Measurements from ENCODE around the gene CHD8. TPM values are rescaled to one million over a fixed set of nuclear protein-coding genes. Genes with fewer than 3 reads are reported as not detected.

The CHD8 gene, protein sequence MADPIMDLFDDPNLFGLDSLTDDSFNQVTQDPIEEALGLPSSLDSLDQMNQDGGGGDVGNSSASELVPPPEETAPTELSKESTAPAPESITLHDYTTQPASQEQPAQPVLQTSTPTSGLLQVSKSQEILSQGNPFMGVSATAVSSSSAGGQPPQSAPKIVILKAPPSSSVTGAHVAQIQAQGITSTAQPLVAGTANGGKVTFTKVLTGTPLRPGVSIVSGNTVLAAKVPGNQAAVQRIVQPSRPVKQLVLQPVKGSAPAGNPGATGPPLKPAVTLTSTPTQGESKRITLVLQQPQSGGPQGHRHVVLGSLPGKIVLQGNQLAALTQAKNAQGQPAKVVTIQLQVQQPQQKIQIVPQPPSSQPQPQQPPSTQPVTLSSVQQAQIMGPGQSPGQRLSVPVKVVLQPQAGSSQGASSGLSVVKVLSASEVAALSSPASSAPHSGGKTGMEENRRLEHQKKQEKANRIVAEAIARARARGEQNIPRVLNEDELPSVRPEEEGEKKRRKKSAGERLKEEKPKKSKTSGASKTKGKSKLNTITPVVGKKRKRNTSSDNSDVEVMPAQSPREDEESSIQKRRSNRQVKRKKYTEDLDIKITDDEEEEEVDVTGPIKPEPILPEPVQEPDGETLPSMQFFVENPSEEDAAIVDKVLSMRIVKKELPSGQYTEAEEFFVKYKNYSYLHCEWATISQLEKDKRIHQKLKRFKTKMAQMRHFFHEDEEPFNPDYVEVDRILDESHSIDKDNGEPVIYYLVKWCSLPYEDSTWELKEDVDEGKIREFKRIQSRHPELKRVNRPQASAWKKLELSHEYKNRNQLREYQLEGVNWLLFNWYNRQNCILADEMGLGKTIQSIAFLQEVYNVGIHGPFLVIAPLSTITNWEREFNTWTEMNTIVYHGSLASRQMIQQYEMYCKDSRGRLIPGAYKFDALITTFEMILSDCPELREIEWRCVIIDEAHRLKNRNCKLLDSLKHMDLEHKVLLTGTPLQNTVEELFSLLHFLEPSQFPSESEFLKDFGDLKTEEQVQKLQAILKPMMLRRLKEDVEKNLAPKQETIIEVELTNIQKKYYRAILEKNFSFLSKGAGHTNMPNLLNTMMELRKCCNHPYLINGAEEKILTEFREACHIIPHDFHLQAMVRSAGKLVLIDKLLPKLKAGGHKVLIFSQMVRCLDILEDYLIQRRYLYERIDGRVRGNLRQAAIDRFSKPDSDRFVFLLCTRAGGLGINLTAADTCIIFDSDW (N-terminal part only)
- 10 to 100 TPM; 22.4 to 27.2 TPM for polyA plus RNA-seq

DNA sequence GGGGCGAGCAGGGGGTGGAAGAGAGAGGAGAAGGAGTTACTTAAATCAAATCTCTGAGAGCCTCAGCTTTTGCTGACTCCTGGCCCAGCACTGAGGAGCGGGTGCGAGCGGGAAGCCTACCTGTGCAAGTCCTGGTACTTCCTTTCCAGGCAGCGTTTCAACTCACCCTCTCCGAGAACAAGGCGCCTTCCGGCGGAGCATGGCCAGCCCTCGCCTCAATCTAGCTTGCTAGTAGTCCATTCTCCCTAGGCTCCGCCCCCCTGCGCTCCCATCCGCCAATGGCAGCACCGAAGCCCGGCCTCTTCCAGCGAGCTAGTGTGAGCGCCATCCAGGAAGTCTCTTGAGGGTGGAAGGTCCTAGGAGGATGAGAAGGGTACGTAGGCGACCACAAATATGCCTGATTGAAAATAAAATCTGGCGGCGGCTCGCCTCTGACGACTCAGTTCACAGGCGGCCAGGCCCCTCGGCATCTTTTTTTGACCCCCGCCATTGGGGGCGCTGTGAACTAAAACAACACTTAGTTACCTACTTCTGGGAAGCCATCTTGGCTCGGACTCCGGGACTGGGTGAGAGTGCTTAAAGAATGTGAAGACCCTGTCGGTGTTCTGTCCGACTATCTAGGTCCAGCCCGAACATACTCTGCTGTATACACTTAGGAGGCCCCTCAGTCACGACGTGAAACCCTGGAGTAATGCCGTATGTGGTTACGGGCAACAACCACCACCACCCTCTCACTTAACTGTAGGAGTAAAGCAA is at the start of gene CHD8:
Gene CHD8 (minus strand): TSS at position 212 of the 756 bp plus-strand sequence. CDS start 24,480 bp downstream, outside the sequence.
- Histone ChIP-seq H3K4me3 (ENCODE audit: low read depth in 1 of 2, low read length in 2 of 2) (peak within 1 kb of the TSS; percentile 74 to 99), H3K36me3 (ENCODE audit: control insufficient read depth in 2 of 2, insufficient read depth in 2 of 2, low read length in 1 of 2) (no peaks in the 10 kb centered on the region), H3K27me3 (ENCODE audit: control insufficient read depth in 1 of 2, insufficient read depth in 2 of 2, low read length in 2 of 2) (no peaks in the 10 kb centered on the region), H3K4me1 (ENCODE audit: control insufficient read depth in 2 of 2, insufficient read depth in 2 of 2, low read length in 1 of 2) (peaks cover 0 to 2% of the 10 kb centered on the region in 2 donors), H3K27ac (ENCODE audit: low read depth in 2 of 2, low read length in 1 of 2) (peak within 1 kb of the TSS; percentile 99), H3K9me3 (ENCODE audit: control insufficient read depth in 2 of 2, insufficient read depth in 1 of 2, low read depth in 1 of 2, low read length in 1 of 2) (no peaks in the 10 kb centered on the region)
- WGBS, 2 donors: 0% methylated on average over 36 of the region's 36 CpGs

DNA sequence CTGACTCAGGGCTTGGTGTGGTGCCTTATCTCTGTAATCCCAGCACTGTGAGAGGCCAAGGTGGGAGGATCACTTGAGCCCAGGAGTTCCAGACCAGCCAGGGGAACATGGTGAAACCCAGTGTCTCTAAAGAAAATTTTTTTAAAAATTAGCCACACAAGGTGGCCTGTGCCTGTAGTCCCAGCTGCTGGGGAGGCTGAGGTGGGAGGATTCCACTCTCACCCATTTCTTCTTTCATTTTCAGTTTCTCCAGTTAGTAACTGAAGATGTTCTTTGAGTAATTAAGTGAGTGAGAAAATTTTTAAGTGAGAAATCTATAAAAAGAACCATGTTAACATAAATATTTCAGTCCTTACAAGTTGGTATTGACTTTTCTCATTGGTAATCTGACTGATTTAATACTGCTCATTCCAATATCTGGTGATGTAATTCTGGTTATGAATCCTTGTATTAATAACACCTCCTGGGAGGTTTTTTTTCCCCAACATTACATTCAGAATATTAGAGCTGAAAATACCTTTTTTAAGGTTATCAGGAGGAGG is 49.2 kb upstream of the CHD8 start:
- Histone ChIP-seq H3K36me3 (ENCODE audit: control insufficient read depth in 2 of 2, insufficient read depth in 2 of 2, low read length in 1 of 2) (peaks cover 13 to 15% of the 10 kb centered on the region in 2 donors), H3K4me3 (ENCODE audit: low read depth in 1 of 2, low read length in 2 of 2) (no peak overlapping the region), H3K4me1 (ENCODE audit: control insufficient read depth in 2 of 2, insufficient read depth in 2 of 2, low read length in 1 of 2) (peaks cover 0 to 2% of the 10 kb centered on the region in 2 donors), H3K27ac (ENCODE audit: low read depth in 2 of 2, low read length in 1 of 2) (no peak overlapping the region), H3K27me3 (ENCODE audit: control insufficient read depth in 1 of 2, insufficient read depth in 2 of 2, low read length in 2 of 2) (no peaks in the 10 kb centered on the region), H3K9me3 (ENCODE audit: control insufficient read depth in 2 of 2, insufficient read depth in 1 of 2, low read depth in 1 of 2, low read length in 1 of 2) (no peaks in the 10 kb centered on the region)

GRCh38 chr14:21503376-21503775 is 47.5 kb upstream of the CHD8 start:
- H3K27me3 ChIP-seq (ENCODE audit: control insufficient read depth in 1 of 2, insufficient read depth in 2 of 2, low read length in 2 of 2): no peaks in the 10 kb centered on the region
- no peak overlapping the region for H3K27ac ChIP-seq (ENCODE audit: low read depth in 2 of 2, low read length in 1 of 2)
- H3K4me1 ChIP-seq (ENCODE audit: control insufficient read depth in 2 of 2, insufficient read depth in 2 of 2, low read length in 1 of 2): peaks cover 0 to 2% of the 10 kb centered on the region in 2 donors
- 90 to 93% methylated on average over 4 of the region's 4 CpGs for WGBS, 2 donors
- no peaks in the 10 kb centered on the region for H3K9me3 ChIP-seq (ENCODE audit: control insufficient read depth in 2 of 2, insufficient read depth in 1 of 2, low read depth in 1 of 2, low read length in 1 of 2)
- H3K4me3 ChIP-seq (ENCODE audit: low read depth in 1 of 2, low read length in 2 of 2): no peak overlapping the region
- H3K36me3 ChIP-seq (ENCODE audit: control insufficient read depth in 2 of 2, insufficient read depth in 2 of 2, low read length in 1 of 2): peaks cover 15 to 16% of the 10 kb centered on the region in 2 donors

GRCh38 chr14:21501568-21501967 is 45.6 kb upstream of the CHD8 start:
- Histone ChIP-seq H3K27me3 (ENCODE audit: control insufficient read depth in 1 of 2, insufficient read depth in 2 of 2, low read length in 2 of 2) (no peaks in the 10 kb centered on the region), H3K4me3 (ENCODE audit: low read depth in 1 of 2, low read length in 2 of 2) (no peak overlapping the region), H3K9me3 (ENCODE audit: control insufficient read depth in 2 of 2, insufficient read depth in 1 of 2, low read depth in 1 of 2, low read length in 1 of 2) (no peaks in the 10 kb centered on the region), H3K4me1 (ENCODE audit: control insufficient read depth in 2 of 2, insufficient read depth in 2 of 2, low read length in 1 of 2) (peaks cover 0 to 2% of the 10 kb centered on the region in 2 donors), H3K36me3 (ENCODE audit: control insufficient read depth in 2 of 2, insufficient read depth in 2 of 2, low read length in 1 of 2) (peaks cover 16 to 22% of the 10 kb centered on the region in 2 donors), H3K27ac (ENCODE audit: low read depth in 2 of 2, low read length in 1 of 2) (no peak overlapping the region)
- WGBS, 2 donors: 89 to 93% methylated on average over 5 of the region's 5 CpGs

DNA sequence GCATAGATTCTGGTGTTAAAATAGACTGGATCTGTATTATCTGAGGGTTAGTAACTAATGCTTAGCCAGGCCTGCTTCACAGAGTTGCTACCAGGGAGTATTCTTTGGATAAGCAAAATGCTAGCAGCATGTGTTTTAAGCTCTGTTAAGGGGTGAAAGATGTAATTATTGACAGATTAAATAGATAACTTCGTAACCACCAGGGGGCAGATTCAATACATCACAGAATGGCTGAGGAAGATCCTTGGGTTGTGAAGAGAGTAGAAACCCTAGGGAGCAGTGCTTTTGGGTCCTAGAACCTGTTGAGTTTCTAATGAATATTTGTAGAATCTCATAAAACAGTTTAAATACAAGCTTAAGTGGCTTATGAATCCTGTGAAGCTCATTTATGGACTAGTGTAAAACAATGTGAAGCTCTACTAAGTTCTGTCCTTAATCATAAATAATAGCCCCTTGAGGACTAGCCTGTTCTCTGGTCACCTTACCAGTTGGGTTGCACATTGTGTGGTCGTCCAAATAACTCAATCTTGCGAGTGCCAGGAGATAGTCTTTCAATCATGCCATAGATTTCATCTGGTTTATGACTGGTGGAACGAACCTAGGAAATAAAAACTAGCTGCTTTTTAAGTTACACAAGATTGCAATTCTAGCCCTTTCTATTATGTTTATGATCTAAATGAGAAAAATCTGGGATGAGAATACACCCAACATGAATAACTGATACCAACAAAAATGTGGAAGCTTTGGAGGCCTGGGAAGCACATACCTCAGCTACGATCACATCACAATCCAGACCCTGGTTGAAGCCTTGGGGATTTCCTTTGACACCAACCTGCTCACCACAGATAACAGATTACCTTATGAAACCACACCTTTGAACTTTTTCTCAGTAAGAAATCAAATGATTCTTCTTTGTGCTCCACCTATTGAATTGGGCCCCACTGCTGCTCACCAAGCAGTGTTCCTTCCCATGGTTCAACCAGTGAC is 42.9 kb upstream of the CHD8 start:
- WGBS, 2 donors: 55 to 56% methylated on average over 5 of the region's 5 CpGs

DNA sequence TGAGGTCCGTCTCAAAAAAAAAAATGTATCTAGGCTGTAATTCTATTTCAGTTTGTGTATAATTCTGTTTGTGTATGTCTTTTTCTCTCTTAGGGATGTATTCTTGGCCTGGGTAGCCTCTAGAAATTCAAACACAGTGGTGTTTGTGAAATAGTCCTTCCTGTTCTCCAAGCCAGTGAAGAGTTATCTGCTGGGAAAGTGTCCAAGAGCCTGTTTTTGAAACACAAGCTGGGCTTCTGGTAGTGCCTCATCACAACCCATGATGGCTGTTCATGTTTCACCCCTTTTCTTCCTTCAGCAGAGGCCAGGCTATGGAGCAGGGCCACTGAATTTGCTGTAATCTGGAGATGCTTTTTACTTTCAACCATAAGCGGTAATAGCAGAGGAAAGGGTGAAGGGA is 40.5 kb upstream of the CHD8 start:
- Histone ChIP-seq H3K9me3 (ENCODE audit: control insufficient read depth in 2 of 2, insufficient read depth in 1 of 2, low read depth in 1 of 2, low read length in 1 of 2) (no peaks in the 10 kb centered on the region), H3K4me3 (ENCODE audit: low read depth in 1 of 2, low read length in 2 of 2) (no peak overlapping the region), H3K36me3 (ENCODE audit: control insufficient read depth in 2 of 2, insufficient read depth in 2 of 2, low read length in 1 of 2) (peaks cover 23 to 30% of the 10 kb centered on the region in 2 donors), H3K4me1 (ENCODE audit: control insufficient read depth in 2 of 2, insufficient read depth in 2 of 2, low read length in 1 of 2) (no peaks in the 10 kb centered on the region), H3K27ac (ENCODE audit: low read depth in 2 of 2, low read length in 1 of 2) (no peak overlapping the region), H3K27me3 (ENCODE audit: control insufficient read depth in 1 of 2, insufficient read depth in 2 of 2, low read length in 2 of 2) (no peaks in the 10 kb centered on the region)
- WGBS, 2 donors: 93 to 97% methylated on average over 2 of the region's 2 CpGs

More for the DNA sequence above, 42.9 kb upstream of the CHD8 start:
- Histone ChIP-seq H3K9me3 (ENCODE audit: control insufficient read depth in 2 of 2, insufficient read depth in 1 of 2, low read depth in 1 of 2, low read length in 1 of 2) (no peaks in the 10 kb centered on the region), H3K36me3 (ENCODE audit: control insufficient read depth in 2 of 2, insufficient read depth in 2 of 2, low read length in 1 of 2) (peaks cover 23 to 32% of the 10 kb centered on the region in 2 donors), H3K4me1 (ENCODE audit: control insufficient read depth in 2 of 2, insufficient read depth in 2 of 2, low read length in 1 of 2) (peaks cover 0 to 2% of the 10 kb centered on the region in 2 donors), H3K27me3 (ENCODE audit: control insufficient read depth in 1 of 2, insufficient read depth in 2 of 2, low read length in 2 of 2) (no peaks in the 10 kb centered on the region), H3K4me3 (ENCODE audit: low read depth in 1 of 2, low read length in 2 of 2) (no peak overlapping the region), H3K27ac (ENCODE audit: low read depth in 2 of 2, low read length in 1 of 2) (no peak overlapping the region)

- Histone ChIP-seq H3K4me3 (ENCODE audit: low read depth in 1 of 2, low read length in 2 of 2) (no peak overlapping the region), H3K4me1 (ENCODE audit: control insufficient read depth in 2 of 2, insufficient read depth in 2 of 2, low read length in 1 of 2) (no peaks in the 10 kb centered on the region), H3K27ac (ENCODE audit: low read depth in 2 of 2, low read length in 1 of 2) (no peak overlapping the region), H3K36me3 (ENCODE audit: control insufficient read depth in 2 of 2, insufficient read depth in 2 of 2, low read length in 1 of 2) (peaks cover 19 to 33% of the 10 kb centered on the region in 2 donors), H3K27me3 (ENCODE audit: control insufficient read depth in 1 of 2, insufficient read depth in 2 of 2, low read length in 2 of 2) (no peaks in the 10 kb centered on the region), H3K9me3 (ENCODE audit: control insufficient read depth in 2 of 2, insufficient read depth in 1 of 2, low read depth in 1 of 2, low read length in 1 of 2) (no peaks in the 10 kb centered on the region)
- WGBS, 2 donors: 68 to 89% methylated on average over 2 of the region's 2 CpGs
Observed at GRCh38 chr14:21494902-21495762, 39.2 kb upstream of the CHD8 start.
